OCI-LY7 (cell line): ENCODE data around the gene TRAM2.

Experiments used
- CTCF ChIP-seq: fragments of 200-600 bp; sonication (generic); conservative IDR thresholded peaks from 2 replicates; pipeline ENCODE4 v1.5.1; 2014; ENCODE audit warnings: mild to moderate bottlenecking, antibody characterized with exemption, low read length, moderate library complexity, mixed read lengths
- EZH2phosphoT487 ChIP-seq: fragments of 200-600 bp; sonication (generic); IDR thresholded peaks from 2 replicates; pipeline ENCODE4 v1.6.1; 2018; ENCODE audit warnings: low read depth, borderline replicate concordance, mild to moderate bottlenecking, mixed run types, antibody characterized with exemption, low read length, moderate library complexity, mixed read lengths

- TF ChIP-seq CTCF = no peak
- no peak for TF ChIP-seq EZH2phosphoT487
Observed at GRCh38 chr6:52577778-52578463, 1.1 kb upstream of the TRAM2 start.
